ENCODE measurements around the gene AFP. TPM values are rescaled to one million over a fixed set of nuclear protein-coding genes. Genes with fewer than 3 reads are reported as not detected.

Gene AFP
- total and polyA plus RNA-seq, 2 experiments from 2014 or later, result 0.77 to 9.1 TPM

DNA sequence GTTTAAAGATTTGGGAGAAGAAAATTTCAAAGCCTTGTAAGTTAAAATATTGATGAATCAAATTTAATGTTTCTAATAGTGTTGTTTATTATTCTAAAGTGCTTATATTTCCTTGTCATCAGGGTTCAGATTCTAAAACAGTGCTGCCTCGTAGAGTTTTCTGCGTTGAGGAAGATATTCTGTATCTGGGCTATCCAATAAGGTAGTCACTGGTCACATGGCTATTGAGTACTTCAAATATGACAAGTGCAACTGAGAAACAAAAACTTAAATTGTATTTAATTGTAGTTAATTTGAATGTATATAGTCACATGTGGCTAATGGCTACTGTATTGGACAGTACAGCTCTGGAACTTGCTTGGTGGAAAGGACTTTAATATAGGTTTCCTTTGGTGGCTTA is 30.9 kb upstream of the AFP start:
- no peaks in the 10 kb centered on the region for H3K36me3 ChIP-seq
- no peaks in the 10 kb centered on the region for H3K27me3 ChIP-seq
- H3K4me1 ChIP-seq (ENCODE audit: low read depth), result no peaks in the 10 kb centered on the region
- no peak overlapping the region for H3K4me3 ChIP-seq
- no peaks in the 10 kb centered on the region for H3K9me3 ChIP-seq (ENCODE audit: low read depth)
- no peak for DNase-seq (ENCODE audit: low read depth in 1 of 2, low spot score in 1 of 2)
- no peak overlapping the region for H3K27ac ChIP-seq
- TF ChIP-seq, protein P1, sequence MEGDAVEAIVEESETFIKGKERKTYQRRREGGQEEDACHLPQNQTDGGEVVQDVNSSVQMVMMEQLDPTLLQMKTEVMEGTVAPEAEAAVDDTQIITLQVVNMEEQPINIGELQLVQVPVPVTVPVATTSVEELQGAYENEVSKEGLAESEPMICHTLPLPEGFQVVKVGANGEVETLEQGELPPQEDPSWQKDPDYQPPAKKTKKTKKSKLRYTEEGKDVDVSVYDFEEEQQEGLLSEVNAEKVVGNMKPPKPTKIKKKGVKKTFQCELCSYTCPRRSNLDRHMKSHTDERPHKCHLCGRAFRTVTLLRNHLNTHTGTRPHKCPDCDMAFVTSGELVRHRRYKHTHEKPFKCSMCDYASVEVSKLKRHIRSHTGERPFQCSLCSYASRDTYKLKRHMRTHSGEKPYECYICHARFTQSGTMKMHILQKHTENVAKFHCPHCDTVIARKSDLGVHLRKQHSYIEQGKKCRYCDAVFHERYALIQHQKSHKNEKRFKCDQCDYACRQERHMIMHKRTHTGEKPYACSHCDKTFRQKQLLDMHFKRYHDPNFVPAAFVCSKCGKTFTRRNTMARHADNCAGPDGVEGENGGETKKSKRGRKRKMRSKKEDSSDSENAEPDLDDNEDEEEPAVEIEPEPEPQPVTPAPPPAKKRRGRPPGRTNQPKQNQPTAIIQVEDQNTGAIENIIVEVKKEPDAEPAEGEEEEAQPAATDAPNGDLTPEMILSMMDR (IDR thresholded peaks at IDR 0.05; ENCODE audit: low read depth, low read length), result no peak

DNA sequence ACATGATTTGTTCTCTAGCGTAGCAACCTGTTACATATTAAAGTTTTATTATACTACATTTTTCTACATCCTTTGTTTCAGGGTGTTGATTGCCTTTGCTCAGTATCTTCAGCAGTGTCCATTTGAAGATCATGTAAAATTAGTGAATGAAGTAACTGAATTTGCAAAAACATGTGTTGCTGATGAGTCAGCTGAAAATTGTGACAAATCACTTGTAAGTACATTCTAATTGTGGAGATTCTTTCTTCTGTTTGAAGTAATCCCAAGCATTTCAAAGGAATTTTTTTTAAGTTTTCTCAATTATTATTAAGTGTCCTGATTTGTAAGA is 29.5 kb upstream of the AFP start:
- peak in 1 of 2 donors; percentile 1 for DNase-seq (ENCODE audit: low read depth in 1 of 2, low spot score in 1 of 2)
- Histone ChIP-seq H3K9me3 (ENCODE audit: low read depth) (no peaks in the 10 kb centered on the region), H3K27me3 (no peaks in the 10 kb centered on the region), H3K36me3 (no peaks in the 10 kb centered on the region), H3K27ac (no peak overlapping the region), H3K4me1 (ENCODE audit: low read depth) (no peaks in the 10 kb centered on the region), H3K4me3 (no peak overlapping the region)
- TF ChIP-seq, protein P1 (IDR thresholded peaks at IDR 0.05; ENCODE audit: low read depth, low read length), result no peak

DNA sequence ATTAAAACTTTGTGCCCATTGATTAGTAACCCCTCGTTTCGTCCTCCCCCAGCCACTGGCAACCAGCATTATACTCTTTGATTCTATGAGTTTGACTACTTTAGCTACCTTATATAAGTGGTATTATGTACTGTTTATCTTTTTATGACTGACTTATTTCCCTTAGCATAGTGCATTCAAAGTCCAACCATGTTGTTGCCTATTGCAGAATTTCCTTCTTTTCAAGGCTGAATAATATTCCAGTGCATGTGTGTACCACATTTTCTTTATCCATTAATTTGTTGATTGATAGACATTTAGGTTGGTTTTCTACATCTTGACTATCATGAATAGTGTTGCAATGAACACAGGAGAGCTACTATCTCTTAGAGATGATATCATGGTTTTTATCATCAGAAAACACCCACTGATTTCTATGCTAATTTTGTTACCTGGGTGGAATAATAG is 28.8 kb upstream of the AFP start:
- Histone ChIP-seq H3K27ac (no peak overlapping the region), H3K4me3 (no peak overlapping the region), H3K27me3 (no peaks in the 10 kb centered on the region), H3K4me1 (ENCODE audit: low read depth) (no peaks in the 10 kb centered on the region), H3K9me3 (ENCODE audit: low read depth) (no peaks in the 10 kb centered on the region), H3K36me3 (no peaks in the 10 kb centered on the region)
- TF ChIP-seq, protein P1 (IDR thresholded peaks at IDR 0.05; ENCODE audit: low read depth, low read length), result no peak
- no peak for DNase-seq (ENCODE audit: low read depth in 1 of 2, low spot score in 1 of 2)

DNA sequence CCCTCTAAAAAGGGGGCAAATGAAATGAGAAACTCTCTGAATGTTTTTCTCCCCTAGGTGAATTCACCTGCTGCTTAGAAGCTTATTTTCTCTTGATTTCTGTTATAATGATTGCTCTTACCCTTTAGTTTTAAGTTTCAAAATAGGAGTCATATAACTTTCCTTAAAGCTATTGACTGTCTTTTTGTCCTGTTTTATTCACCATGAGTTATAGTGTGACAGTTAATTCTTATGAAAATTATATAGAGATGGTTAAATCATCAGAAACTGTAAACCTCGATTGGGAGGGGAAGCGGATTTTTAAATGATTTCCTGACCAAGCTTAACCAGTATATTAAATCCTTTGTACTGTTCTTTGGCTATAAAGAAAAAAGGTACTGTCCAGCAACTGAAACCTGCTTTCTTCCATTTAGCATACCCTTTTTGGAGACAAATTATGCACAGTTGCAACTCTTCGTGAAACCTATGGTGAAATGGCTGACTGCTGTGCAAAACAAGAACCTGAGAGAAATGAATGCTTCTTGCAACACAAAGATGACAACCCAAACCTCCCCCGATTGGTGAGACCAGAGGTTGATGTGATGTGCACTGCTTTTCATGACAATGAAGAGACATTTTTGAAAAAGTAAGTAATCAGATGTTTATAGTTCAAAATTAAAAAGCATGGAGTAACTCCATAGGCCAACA is 27.7 kb upstream of the AFP start:
- DNase-seq (ENCODE audit: low read depth in 1 of 2, low spot score in 1 of 2), result no peak
- TF ChIP-seq, protein P1 (IDR thresholded peaks at IDR 0.05; ENCODE audit: low read depth, low read length), result no peak
- H3K27me3 ChIP-seq, result no peaks in the 10 kb centered on the region

DNA sequence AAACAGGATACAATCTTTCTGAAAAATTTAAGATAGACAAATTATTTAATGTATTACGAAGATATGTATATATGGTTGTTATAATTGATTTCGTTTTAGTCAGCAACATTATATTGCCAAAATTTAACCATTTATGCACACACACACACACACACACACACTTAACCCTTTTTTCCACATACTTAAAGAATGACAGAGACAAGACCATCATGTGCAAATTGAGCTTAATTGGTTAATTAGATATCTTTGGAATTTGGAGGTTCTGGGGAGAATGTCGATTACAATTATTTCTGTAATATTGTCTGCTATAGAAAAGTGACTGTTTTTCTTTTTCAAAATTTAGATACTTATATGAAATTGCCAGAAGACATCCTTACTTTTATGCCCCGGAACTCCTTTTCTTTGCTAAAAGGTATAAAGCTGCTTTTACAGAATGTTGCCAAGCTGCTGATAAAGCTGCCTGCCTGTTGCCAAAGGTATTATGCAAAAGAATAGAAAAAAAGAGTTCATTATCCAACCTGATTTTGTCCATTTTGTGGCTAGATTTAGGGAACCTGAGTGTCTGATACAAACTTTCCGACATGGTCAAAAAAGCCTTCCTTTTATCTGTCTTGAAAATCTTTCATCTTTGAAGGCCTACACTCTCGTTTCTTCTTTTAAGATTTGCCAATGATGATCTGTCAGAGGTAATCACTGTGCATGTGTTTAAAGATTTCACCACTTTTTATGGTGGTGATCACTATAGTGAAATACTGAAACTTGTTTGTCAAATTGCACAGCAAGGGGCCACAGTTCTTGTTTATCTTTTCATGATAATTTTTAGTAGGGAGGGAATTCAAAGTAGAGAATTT is 26.8 kb upstream of the AFP start:
- DNase-seq (ENCODE audit: low read depth in 1 of 2, low spot score in 1 of 2), result no peak
- H3K27ac ChIP-seq, result no peak overlapping the region

More for the DNA sequence above, 27.7 kb upstream of the AFP start:
- no peak overlapping the region for H3K27ac ChIP-seq
- no peaks in the 10 kb centered on the region for H3K9me3 ChIP-seq (ENCODE audit: low read depth)
- no peak overlapping the region for H3K4me3 ChIP-seq
- no peaks in the 10 kb centered on the region for H3K36me3 ChIP-seq
- H3K4me1 ChIP-seq (ENCODE audit: low read depth), result no peaks in the 10 kb centered on the region

More for the DNA sequence above, 26.8 kb upstream of the AFP start:
- Histone ChIP-seq H3K9me3 (ENCODE audit: low read depth) (no peaks in the 10 kb centered on the region), H3K36me3 (no peaks in the 10 kb centered on the region), H3K27me3 (no peaks in the 10 kb centered on the region), H3K4me3 (no peak overlapping the region), H3K4me1 (ENCODE audit: low read depth) (no peaks in the 10 kb centered on the region)
- TF ChIP-seq, protein P1 (IDR thresholded peaks at IDR 0.05; ENCODE audit: low read depth, low read length), result no peak
